T47D (cell line): ENCODE measurements around the gene PCDHA3.
A peak's percentile ranks its signal among the peaks of the same experiment; 100 is the strongest.
"Not testable (repeated sequence)": the region's sequence is repeated elsewhere in the genome, so short reads cannot be mapped to it uniquely, and the experiment has no call there.

Experiments
- DNase-seq, 2 experiments: peaks; one replicate each; pipeline versions ENCODE4 v3.0.0 to v3.0.0-alpha.2; 2011 to 2012; ENCODE audit warnings: low read depth in 1 of 2, low spot score in 1 of 2
- JUND ChIP-seq: IDR thresholded peaks from 2 replicates; pipeline ENCODE4 v1.6.1; 2012; ENCODE audit warnings: low read depth
- in situ Hi-C: cut with HindIII; loops from 2 replicates; pipeline ENCODE4 v1.10.0; 2016; ENCODE audit warnings: low sequenced_read_pairs, low pct_unique_long_range_greater_than_20kb

The PCDHA3 gene

DNA sequence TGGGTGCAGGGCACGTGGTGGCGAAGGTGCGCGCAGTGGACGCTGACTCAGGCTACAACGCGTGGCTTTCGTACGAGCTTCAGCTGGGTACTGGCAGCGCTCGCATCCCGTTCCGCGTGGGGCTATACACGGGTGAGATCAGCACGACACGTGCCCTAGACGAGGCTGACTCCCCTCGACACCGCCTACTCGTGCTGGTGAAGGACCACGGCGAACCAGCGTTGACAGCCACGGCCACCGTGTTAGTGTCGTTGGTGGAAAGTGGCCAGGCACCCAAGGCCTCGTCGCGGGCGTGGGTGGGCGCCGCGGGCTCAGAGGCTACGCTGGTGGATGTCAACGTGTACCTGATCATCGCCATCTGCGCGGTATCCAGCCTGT is 4.2 kb upstream of the PCDHA3 start:
- no peak for DNase-seq
- in situ Hi-C loops: no loop called here
- TF ChIP-seq JUND: no peak

GRCh38 chr5:140801494-140801841 is 611 bp downstream of the PCDHA3 start:
- in situ Hi-C loops: no loop called here
- no peak for TF ChIP-seq JUND
- peak; percentile 79 to 86 for DNase-seq

DNA sequence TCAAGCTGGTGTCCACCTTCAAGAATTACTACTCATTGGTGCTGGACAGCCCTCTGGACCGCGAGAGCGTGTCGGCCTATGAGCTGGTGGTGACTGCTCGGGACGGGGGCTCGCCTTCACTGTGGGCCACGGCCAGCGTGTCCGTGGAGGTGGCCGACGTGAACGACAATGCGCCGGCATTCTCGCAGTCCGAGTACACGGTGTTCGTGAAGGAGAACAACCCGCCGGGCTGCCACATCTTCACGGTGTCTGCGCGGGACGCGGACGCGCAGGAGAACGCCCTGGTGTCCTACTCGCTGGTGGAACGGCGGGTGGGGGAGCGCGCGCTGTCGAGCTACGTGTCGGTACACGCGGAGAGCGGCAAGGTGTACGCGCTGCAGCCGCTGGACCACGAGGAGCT is 1.5 kb downstream of the PCDHA3 start:
- DNase-seq: not testable (repeated sequence)

GRCh38 chr5:140802781-140803271 is 2.0 kb downstream of the PCDHA3 start:
- no peak for TF ChIP-seq JUND
- in situ Hi-C loops: no loop called here
- no peak for DNase-seq

More for the DNA sequence above, 1.5 kb downstream of the PCDHA3 start:
- in situ Hi-C loops: not testable (repeated sequence)

DNA sequence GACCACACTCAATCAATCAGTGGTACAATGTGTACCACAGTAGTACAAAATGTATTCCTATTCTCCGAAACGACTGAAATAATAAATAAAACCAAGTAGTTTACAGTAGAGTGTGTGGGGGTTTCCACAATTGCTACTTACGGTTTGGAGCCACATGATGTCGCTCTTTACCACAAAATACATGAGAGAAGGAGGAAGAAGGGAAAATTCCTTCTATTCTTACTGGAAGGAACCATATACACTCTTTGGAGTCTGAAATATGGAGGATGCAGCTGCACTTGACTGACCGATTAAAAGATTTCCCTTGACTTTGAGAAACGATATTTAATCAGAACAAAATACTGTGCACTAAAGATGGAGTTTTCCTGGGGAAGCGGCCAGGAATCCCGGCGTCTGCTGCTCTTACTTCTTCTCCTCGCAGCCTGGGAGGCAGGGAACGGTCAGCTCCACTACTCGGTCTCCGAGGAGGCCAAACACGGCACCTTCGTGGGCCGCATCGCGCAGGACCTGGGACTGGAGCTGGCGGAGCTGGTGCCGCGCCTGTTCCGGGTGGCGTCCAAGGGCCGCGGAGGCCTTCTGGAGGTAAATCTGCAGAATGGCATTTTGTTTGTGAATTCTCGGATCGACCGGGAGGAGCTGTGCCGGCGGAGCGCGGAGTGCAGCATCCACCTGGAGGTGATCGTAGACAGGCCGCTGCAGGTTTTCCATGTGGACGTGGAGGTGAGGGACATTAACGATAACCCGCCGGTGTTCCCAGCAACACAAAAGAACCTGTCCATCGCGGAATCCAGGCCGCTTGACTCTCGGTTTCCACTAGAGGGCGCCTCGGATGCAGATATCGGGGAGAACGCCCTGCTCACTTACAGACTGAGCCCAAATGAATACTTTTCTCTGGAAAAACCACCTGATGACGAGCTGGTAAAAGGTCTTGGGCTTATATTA is 6.2 kb downstream of the PCDHA3 start, which contains the start of gene PCDHA4:
Gene PCDHA4, plus strand, starts transcription at position 235 of the 942 bp plus-strand sequence.
- DNase-seq: peak in 1 of 2 experiments; percentile 86
- no peak for TF ChIP-seq JUND
- in situ Hi-C loops: no loop called here

- DNase-seq, in situ Hi-C loops: not testable (repeated sequence)
Measured at GRCh38 chr5:140808241-140808888, 7.5 kb downstream of the PCDHA3 start.

GRCh38 chr5:140808889-140809291 is 8.0 kb downstream of the PCDHA3 start:
- in situ Hi-C loops: no loop called here
- no peak for DNase-seq
- TF ChIP-seq JUND: no peak

DNA sequence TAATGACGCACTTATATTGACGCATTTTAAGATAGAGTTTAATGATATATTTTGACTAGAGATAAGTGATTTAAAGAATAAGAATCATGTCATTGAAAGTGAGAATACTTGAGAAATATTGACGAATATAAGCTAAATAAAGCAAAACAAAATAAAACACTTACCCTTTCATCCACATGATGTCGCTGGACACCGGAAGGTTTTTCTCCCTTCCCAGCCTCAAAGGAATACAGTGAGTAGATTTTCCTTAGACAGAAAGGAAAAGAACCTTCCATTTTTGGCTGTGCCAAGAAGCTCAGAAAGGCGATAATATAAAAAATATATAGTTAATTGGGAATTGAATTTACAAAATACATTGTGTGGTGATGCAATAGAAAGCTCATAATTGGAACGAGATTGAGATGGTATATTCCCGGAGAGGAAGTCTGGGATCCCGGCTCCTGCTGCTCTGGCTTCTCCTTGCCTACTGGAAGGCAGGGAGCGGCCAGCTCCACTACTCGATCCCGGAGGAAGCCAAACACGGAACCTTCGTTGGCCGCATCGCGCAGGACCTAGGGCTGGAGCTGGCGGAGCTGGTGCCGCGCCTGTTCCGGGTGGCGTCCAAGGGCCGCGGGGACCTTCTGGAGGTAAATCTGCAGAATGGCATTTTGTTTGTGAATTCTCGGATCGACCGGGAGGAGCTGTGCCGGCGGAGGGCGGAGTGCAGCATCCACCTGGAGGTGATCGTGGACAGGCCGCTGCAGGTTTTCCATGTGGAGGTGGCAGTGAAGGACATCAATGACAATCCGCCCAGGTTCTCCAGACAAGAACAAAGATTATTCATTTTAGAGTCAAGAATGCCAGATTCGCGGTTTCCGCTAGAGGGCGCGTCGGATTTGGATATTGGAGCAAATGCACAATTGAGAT is 20.8 kb downstream of the PCDHA3 start, which contains the start of gene PCDHA5:
Gene PCDHA5, plus strand, starts transcription at position 239 of the 906 bp plus-strand sequence.
- in situ Hi-C loops: no loop called here
- DNase-seq: peak; percentile 90 to 91
- TF ChIP-seq JUND: no peak

- TF ChIP-seq JUND: no peak
- in situ Hi-C loops: no loop called here
- no peak for DNase-seq
Measured at GRCh38 chr5:140822281-140822629, 21.4 kb downstream of the PCDHA3 start.

- in situ Hi-C loops, DNase-seq: not testable (repeated sequence)
Measured at GRCh38 chr5:140822969-140823368, 22.1 kb downstream of the PCDHA3 start.

DNA sequence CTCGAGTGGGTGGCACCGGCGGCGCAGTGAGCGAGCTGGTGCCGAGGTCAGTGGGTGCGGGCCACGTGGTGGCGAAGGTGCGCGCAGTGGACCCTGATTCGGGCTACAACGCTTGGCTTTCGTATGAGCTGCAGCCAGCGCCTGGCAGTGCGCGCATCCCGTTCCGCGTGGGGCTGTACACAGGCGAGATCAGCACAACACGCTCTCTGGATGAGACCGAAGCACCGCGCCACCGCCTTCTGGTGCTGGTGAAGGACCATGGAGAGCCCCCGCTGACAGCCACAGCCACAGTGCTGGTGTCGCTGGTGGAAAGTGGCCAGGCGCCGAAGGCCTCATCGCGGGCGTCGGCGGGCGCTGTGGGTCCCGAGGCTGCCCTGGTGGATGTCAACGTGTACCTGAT is 22.6 kb downstream of the PCDHA3 start:
- TF ChIP-seq JUND: no peak
- DNase-seq: no peak

GRCh38 chr5:140827704-140828361 is 27.0 kb downstream of the PCDHA3 start, which contains the start of gene PCDHA6:
Gene PCDHA6, plus strand, starts transcription at chr5:140827960. Its CDS starts 132 bp downstream, at chr5:140828092.
- in situ Hi-C loops: no loop called here
- TF ChIP-seq JUND: no peak
- DNase-seq: no peak

More for the DNA sequence above, 22.6 kb downstream of the PCDHA3 start:
- in situ Hi-C loops: no loop called here
